ENCODE data around the gene SPON2. TPM values are rescaled to one million over a fixed set of nuclear protein-coding genes. Genes with fewer than 3 reads are reported as not detected.
"Not testable (repeated sequence)": the region's sequence is repeated elsewhere in the genome, so short reads cannot be mapped to it uniquely, and the experiment has no call there.

The SPON2 gene
- polyA plus RNA-seq, 1 donor from 2014 or later = 8.6 TPM

- Mint-ChIP-seq H3K27ac (no peak overlapping the region), H3K9me3 (peaks cover 0 to 2% (median 0%) of the 10 kb centered on the region in 3 donors), H3K27me3 (peaks cover 26% of the 10 kb centered on the region), H3K36me3 (no peaks in the 10 kb centered on the region), H3K4me1 (peaks cover 9 to 32% (median 17%) of the 10 kb centered on the region in 3 donors), H3K4me3 (peak overlapping the region in 1 of 4 donors; percentile 11)
Observed at GRCh38 chr4:1139860-1140259, 32.5 kb downstream of the SPON2 start.

GRCh38 chr4:1137850-1138249 is 34.5 kb downstream of the SPON2 start:
- Mint-ChIP-seq H3K27ac (peak overlapping the region in 1 of 3 donors; percentile 3), H3K4me3 (peak overlapping the region in 3 of 4 donors; percentile 59 to 89 (median 82)), H3K9me3 (peaks cover 0 to 2% (median 0%) of the 10 kb centered on the region in 3 donors), H3K27me3 (peaks cover 26% of the 10 kb centered on the region), H3K4me1 (peaks cover 14 to 43% (median 27%) of the 10 kb centered on the region in 3 donors), H3K36me3 (no peaks in the 10 kb centered on the region)

- peaks cover 23% of the 10 kb centered on the region for H3K27me3 Mint-ChIP-seq
- peaks cover 19 to 43% (median 31%) of the 10 kb centered on the region in 3 donors for H3K4me1 Mint-ChIP-seq
- H3K27ac Mint-ChIP-seq = peak overlapping the region in 1 of 3 donors; percentile 5
- no peaks in the 10 kb centered on the region for H3K36me3 Mint-ChIP-seq
- peak overlapping the region; percentile 59 to 89 (median 82) for H3K4me3 Mint-ChIP-seq
- peaks cover 0 to 2% (median 0%) of the 10 kb centered on the region in 3 donors for H3K9me3 Mint-ChIP-seq
Observed at GRCh38 chr4:1137063-1137776, 35.2 kb downstream of the SPON2 start.

DNA sequence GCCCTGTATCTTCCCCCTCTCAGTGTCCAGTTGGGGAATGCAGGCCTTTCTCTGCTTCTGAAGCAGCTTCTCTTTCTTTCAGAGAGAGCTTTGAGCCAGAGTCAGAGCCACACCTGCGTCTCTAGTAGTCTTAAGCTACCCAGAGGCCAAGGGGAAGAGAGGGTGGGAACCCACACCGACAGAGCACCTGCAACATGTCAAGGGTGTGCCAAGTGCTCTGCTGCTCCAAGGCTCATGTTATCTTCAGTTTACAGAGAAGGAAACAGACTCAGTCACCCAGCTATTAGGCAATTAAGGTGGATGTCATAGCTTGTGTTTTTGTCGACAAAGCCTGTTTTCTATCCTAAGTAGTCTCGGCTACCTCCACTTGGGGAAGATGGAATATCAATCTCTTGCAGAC is 36.3 kb downstream of the SPON2 start:
- Mint-ChIP-seq H3K27ac (no peak overlapping the region), H3K36me3 (no peaks in the 10 kb centered on the region), H3K9me3 (peaks cover 0 to 2% (median 0%) of the 10 kb centered on the region in 3 donors), H3K27me3 (peaks cover 18% of the 10 kb centered on the region), H3K4me1 (peaks cover 19 to 43% (median 31%) of the 10 kb centered on the region in 3 donors), H3K4me3 (peak overlapping the region in 2 of 4 donors; percentile 36 to 67)

DNA sequence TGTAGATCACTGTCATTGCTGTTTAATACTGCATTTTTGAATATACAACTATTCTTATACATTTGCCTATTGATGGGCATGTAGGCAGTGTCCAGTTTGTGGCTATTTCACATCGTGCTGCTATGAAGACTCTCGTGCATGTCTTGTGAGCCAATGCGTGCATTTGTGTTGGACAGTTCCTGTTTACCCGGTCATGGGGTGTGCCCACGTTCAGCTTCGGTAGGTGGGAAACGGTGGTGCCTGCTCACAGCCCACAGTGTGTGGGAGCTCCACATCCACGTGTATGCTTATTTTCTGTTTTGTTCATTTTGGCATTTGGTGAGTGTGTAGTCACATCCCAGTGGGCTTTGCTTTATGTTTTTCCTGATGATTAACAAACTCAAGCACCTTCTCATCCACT is 39.4 kb downstream of the SPON2 start:
- Mint-ChIP-seq H3K4me1 (peaks cover 21 to 32% (median 27%) of the 10 kb centered on the region in 3 donors), H3K36me3 (no peaks in the 10 kb centered on the region), H3K9me3 (no peaks in the 10 kb centered on the region), H3K27me3 (peaks cover 4% of the 10 kb centered on the region), H3K4me3 (peak overlapping the region in 1 of 4 donors; percentile 45), H3K27ac (peak overlapping the region in 2 of 3 donors; percentile 25 to 73)

DNA sequence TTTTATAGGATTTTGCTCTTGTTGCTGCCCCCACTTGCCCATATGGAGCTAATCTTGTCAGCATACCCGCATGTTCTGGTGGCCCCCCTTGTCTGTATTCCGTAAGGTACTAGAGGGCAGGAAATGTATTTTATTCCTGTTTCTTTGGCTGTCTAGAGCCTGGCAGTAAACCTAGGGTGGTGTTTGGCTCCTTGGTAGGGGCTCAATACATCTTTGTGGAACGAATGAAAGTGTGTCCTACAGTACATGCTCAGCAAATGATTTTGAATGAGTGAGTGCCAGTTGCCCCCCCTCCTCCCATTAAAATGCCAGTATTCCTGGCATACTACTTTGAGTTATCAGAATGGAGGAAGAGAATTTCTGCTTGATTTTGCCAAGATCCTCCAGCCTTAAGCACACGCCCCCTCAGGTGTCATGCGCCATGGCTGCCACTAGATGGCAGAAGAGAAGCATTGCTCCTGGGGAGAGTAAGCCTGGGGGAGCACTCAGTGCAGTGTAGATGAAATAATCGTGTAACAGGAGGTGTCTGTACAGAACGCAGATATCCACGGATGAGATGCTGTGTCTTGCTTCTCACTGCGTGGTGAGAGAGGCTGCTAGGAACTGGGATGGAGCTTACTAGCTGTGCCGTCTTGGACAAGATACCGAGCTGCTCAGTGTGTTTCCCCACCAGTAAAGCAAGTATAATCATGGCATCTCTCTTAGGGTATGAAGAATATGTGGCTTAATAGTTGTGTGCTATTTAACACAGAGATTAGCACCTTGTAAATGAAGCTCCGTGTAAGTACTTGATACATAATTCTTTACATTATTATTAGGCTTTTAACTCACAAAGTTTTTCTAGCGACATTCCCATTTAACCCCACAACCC is 41.8 kb downstream of the SPON2 start:
- H3K36me3 Mint-ChIP-seq = no peaks in the 10 kb centered on the region
- peak overlapping the region in 1 of 4 donors; percentile 5 for H3K4me3 Mint-ChIP-seq
- no peaks in the 10 kb centered on the region for H3K9me3 Mint-ChIP-seq
- no peak overlapping the region for H3K27ac Mint-ChIP-seq
- no peaks in the 10 kb centered on the region for H3K27me3 Mint-ChIP-seq
- peaks cover 11 to 16% (median 14%) of the 10 kb centered on the region in 3 donors for H3K4me1 Mint-ChIP-seq

- H3K4me3 Mint-ChIP-seq = no peak overlapping the region
- peaks cover 0 to 4% (median 2%) of the 10 kb centered on the region in 3 donors for H3K4me1 Mint-ChIP-seq
- H3K36me3 Mint-ChIP-seq = no peaks in the 10 kb centered on the region
- H3K27ac Mint-ChIP-seq = no peak overlapping the region
- H3K9me3 Mint-ChIP-seq = no peaks in the 10 kb centered on the region
- no peaks in the 10 kb centered on the region for H3K27me3 Mint-ChIP-seq
Observed at GRCh38 chr4:1126506-1126905, 45.9 kb downstream of the SPON2 start.

DNA sequence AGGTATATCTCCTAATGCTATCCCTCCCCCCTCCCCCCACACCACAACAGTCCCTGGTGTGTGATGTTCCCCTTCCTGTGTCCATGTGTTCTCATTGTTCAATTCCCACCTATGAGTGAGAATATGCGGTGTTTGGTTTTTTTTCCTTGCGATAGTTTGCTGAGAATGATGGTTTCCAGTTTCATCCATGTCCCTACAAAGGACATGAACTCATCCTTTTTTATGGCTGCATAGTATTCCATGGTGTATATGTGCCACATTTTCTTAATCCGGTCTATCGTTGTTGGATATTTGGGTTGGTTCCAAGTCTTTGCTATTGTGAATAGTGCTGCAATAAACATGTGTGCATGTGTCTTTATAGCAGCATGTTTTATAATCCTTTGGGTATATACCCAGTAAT is 46.9 kb downstream of the SPON2 start:
- H3K27ac Mint-ChIP-seq, H3K36me3 Mint-ChIP-seq, H3K27me3 Mint-ChIP-seq, H3K4me1 Mint-ChIP-seq, H3K9me3 Mint-ChIP-seq, H3K4me3 Mint-ChIP-seq: not testable (repeated sequence)

DNA sequence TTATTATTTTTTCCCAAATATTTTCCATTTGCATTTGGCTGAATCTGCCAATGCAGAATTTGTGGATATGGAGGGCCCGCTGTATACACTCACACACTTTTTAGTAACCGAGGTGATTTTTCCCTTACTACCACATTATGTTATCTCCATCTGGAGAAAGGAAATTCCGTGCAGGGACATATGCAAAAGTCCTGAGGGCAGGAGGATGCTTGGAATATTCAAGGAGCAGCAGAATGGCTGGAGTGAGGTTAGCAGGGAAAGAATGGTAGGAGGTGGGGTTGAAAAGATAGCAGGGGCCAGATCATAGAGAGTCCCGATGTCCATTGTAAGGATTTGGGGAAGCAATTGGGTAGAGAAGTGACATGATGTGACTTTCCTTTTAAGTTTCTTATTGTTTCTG is 47.6 kb downstream of the SPON2 start:
- Mint-ChIP-seq H3K4me1 (no peaks in the 10 kb centered on the region), H3K36me3 (no peaks in the 10 kb centered on the region), H3K27me3 (no peaks in the 10 kb centered on the region), H3K4me3 (no peak overlapping the region), H3K27ac (no peak overlapping the region), H3K9me3 (no peaks in the 10 kb centered on the region)

DNA sequence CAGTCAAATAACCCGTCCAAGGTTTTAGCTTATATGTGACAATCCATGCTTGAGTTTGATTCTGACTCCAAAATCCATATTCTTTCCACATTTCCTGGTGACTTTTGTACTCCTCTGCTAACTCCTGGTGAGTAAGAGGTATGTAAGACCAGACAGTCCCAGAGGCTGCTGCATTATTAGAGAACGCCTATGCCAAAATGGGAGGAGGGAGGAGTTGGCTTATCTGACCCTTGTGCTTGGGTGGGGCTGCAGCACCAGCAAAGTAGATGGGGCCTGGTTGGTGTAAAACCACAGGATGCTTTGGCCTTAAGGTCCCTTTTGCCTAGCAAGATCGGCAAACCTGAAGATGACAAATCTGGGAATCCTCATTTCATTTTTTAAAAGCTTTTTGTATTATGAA is 49.9 kb downstream of the SPON2 start:
- no peak overlapping the region for H3K27ac Mint-ChIP-seq
- H3K4me3 Mint-ChIP-seq = no peak overlapping the region
- no peaks in the 10 kb centered on the region for H3K36me3 Mint-ChIP-seq
- no peaks in the 10 kb centered on the region for H3K27me3 Mint-ChIP-seq
- H3K4me1 Mint-ChIP-seq = no peaks in the 10 kb centered on the region
- H3K9me3 Mint-ChIP-seq = no peaks in the 10 kb centered on the region

Other genes starting within 250 kb of the SPON2 start
- gene GAK, start 240.3 kb downstream of the SPON2 start, polyA plus RNA-seq = 74.7 TPM
- 20.0 TPM for gene TMEM175, start 240.1 kb downstream of the SPON2 start, polyA plus RNA-seq
- 3.5 TPM for gene DGKQ, start 199.0 kb downstream of the SPON2 start, polyA plus RNA-seq
- gene IDUA, start 185.5 kb downstream of the SPON2 start, polyA plus RNA-seq = 8.5 TPM
- gene SLC26A1, start 179.2 kb downstream of the SPON2 start, polyA plus RNA-seq = 0.70 TPM
- 0.93 TPM for gene FGFRL1, start 161.0 kb downstream of the SPON2 start, polyA plus RNA-seq
- gene RNF212, start 59.0 kb downstream of the SPON2 start, polyA plus RNA-seq = 0.68 TPM
- 36.5 TPM for gene CTBP1, start 76.5 kb upstream of the SPON2 start, polyA plus RNA-seq
- 67.1 TPM for gene MAEA, start 117.3 kb upstream of the SPON2 start, polyA plus RNA-seq
- gene UVSSA, start 174.6 kb upstream of the SPON2 start, polyA plus RNA-seq = 9.5 TPM
- not detected for gene NKX1-1, start 233.9 kb upstream of the SPON2 start, polyA plus RNA-seq